HepG2 (cell line): ENCODE data around the gene SP9. TPM values are rescaled to one million over a fixed set of nuclear protein-coding genes. Genes with fewer than 3 reads are reported as not detected.
A peak's percentile ranks its signal among the peaks of the same experiment; 100 is the strongest.

Experiments
- AGO1 ChIP-seq: fragments of 200-400 bp; formaldehyde crosslinking; IDR thresholded peaks from 2 replicates; pipeline ENCODE4 v1.6.1; 2017; ENCODE audit warnings: mild to moderate bottlenecking, low read depth, low read length, moderate library complexity; ENCODE audit not compliant: poor library complexity, severe bottlenecking
- CENPBD1 ChIP-seq: sonication (generic); formaldehyde crosslinking; IDR thresholded peaks from 2 replicates; pipeline ENCODE4 v1.8.0; 2022; ENCODE audit warnings: missing genetic modification reagents, low read depth, mild to moderate bottlenecking, borderline replicate concordance
- HDAC1 ChIP-seq: sonication (generic); formaldehyde crosslinking; IDR thresholded peaks from 2 replicates; pipeline ENCODE4 v1.5.1; 2020; ENCODE audit warnings: mild to moderate bottlenecking, missing genetic modification reagents
- HNRNPLL ChIP-seq: fragments of 200-400 bp; formaldehyde crosslinking; IDR thresholded peaks from 2 replicates; pipeline ENCODE4 v1.6.1; 2017; ENCODE audit warnings: mild to moderate bottlenecking, low read depth, low read length; ENCODE audit not compliant: poor library complexity, severe bottlenecking
- KLF6 ChIP-seq: IDR thresholded peaks from 2 replicates; pipeline ENCODE4 v1.8.0; 2016; ENCODE audit warnings: missing biosample characterization, missing genetic modification reagents
- LCORL ChIP-seq, 2 experiments: fragments of 450-650 bp in 1 of 2; sonication (generic) in 1 of 2; formaldehyde crosslinking in 1 of 2; IDR thresholded peaks; 2 replicates each; pipeline versions ENCODE4 v1.5.0 to v1.6.1; 2017 to 2020; ENCODE audit warnings: antibody characterized with exemption in 1 of 2, missing genetic modification reagents in 1 of 2
- MAF1 ChIP-seq: sonication (generic); formaldehyde crosslinking; IDR thresholded peaks from 2 replicates; pipeline ENCODE4 v1.5.0; 2020; ENCODE audit warnings: missing genetic modification reagents, borderline replicate concordance
- MLXIP ChIP-seq: sonication (generic); formaldehyde crosslinking; IDR thresholded peaks from 2 replicates; pipeline ENCODE4 v1.9.0; 2021; ENCODE audit warnings: missing genetic modification reagents, borderline replicate concordance
- NFE2L1 ChIP-seq: sonication (generic); formaldehyde crosslinking; IDR thresholded peaks from 2 replicates; pipeline ENCODE4 v1.4.0; 2020; ENCODE audit warnings: missing genetic modification reagents, mild to moderate bottlenecking, borderline replicate concordance
- RARA ChIP-seq: IDR thresholded peaks from 2 replicates; pipeline ENCODE4 v1.6.1; 2016; ENCODE audit warnings: missing genetic modification reagents, missing compliant biosample characterization
- RXRB ChIP-seq: IDR thresholded peaks from 2 replicates; pipeline ENCODE4 v1.6.1; 2016; ENCODE audit warnings: borderline replicate concordance, missing genetic modification reagents, missing compliant biosample characterization
- ZNF138 ChIP-seq: sonication (generic); formaldehyde crosslinking; IDR thresholded peaks from 2 replicates; pipeline ENCODE4 v1.5.0; 2020; ENCODE audit warnings: mild to moderate bottlenecking, low read depth, missing genetic modification reagents
- ZNF501 ChIP-seq: sonication (generic); formaldehyde crosslinking; IDR thresholded peaks from 2 replicates; pipeline ENCODE4 v1.5.1; 2020; ENCODE audit warnings: mild to moderate bottlenecking, moderate library complexity, missing genetic modification reagents
- ZNF740 ChIP-seq: sonication (generic); formaldehyde crosslinking; IDR thresholded peaks from 2 replicates; pipeline ENCODE4 v1.4.0; 2020; ENCODE audit warnings: missing genetic modification reagents
- ZSCAN29 ChIP-seq: sonication (generic); formaldehyde crosslinking; conservative IDR thresholded peaks from 2 replicates; pipeline ENCODE4 v1.4.0; 2020; ENCODE audit warnings: mild to moderate bottlenecking, missing genetic modification reagents
- polyA plus RNA-seq, 8 experiments: library from polyadenylated mRNA; depleted of rRNA in 3 of 8; stranded (reverse) in 7 of 8; unstranded in 1 of 8; fragments of >200 nt; fragmentation: Illumina TruSeq in 4 of 8; extraction: Trizol in 4 of 8; gene quantifications; 2 replicates each; pipeline versions ENCODE4 v1.2.1 to v1.2.3, GENCODE V29; 2011 to 2016; ENCODE audit warnings: low read depth in 4 of 8, missing spikeins in 1 of 8, mixed read lengths in 1 of 8; ENCODE audit not compliant: insufficient read depth in 1 of 8
- total RNA-seq, 5 experiments: library from RNA; depleted of rRNA; stranded (reverse); fragments of >200 nt; fragmentation: Illumina TruSeq; extraction: Trizol; gene quantifications; 2 replicates each; pipeline ENCODE4 v1.2.3, GENCODE V29; 2016; ENCODE audit warnings: low read depth in 1 of 5
- TF ChIP-seq, protein P1 (sequence below): sonication (generic); formaldehyde crosslinking; IDR thresholded peaks from 2 replicates; pipeline ENCODE4 v1.4.0; 2020; ENCODE audit warnings: missing genetic modification reagents, borderline replicate concordance
- TF ChIP-seq, protein P2 (sequence below): sonication (generic); formaldehyde crosslinking; IDR thresholded peaks from 2 replicates; pipeline ENCODE4 v1.8.0; 2022; ENCODE audit warnings: missing genetic modification reagents, mild to moderate bottlenecking, borderline replicate concordance

The SP9 gene
- total and polyA plus RNA-seq, 2 of the 13 experiments (the other 11 are each of a cell fraction or from before 2014, with no cell fraction given), result not detected

DNA sequence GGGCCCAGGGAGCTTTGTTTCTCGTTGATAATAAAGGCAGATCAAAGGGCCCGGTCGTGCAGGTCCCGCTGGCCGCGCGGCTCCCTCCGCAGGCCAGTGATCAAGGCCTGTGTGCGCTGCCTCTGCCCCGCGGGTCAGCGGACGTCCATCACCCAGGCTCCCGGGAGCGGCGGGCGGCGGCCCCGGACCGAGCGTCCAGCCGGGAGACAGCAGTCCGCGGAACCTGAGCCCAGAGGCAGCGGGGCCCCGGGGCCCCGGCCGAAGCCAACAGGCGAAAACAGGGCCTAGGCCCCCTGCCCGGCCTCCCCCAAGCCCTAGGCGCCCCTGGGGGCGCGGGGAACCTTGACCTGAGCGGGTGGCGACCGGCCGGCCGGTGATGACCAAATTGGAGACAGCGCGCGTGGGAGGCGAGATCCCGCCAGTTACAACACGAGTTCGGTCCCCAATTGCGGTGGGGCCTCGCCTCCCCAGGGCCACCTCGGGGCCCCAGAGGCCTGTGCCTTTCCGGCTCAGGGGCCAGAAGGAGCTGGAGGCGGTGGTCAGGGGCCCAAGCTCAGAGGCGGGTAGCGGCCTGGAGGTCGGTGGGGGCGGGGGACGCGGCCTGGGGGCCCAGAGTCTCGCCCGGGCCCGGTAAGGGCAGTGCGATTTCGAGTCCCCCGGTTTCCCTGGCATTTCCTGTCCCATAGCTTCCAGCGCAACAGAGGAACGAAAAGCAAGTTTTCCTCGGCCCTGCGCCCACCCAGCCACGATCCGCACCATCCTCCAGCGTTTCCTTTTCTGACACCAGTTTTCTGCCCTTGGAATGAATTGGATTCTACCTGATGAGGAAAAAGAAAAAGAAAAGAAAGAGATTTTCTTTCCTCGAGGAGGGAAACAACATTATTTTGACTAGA lies 5.9 kb downstream of the SP9 start (continued):
- TF ChIP-seq, protein P1, sequence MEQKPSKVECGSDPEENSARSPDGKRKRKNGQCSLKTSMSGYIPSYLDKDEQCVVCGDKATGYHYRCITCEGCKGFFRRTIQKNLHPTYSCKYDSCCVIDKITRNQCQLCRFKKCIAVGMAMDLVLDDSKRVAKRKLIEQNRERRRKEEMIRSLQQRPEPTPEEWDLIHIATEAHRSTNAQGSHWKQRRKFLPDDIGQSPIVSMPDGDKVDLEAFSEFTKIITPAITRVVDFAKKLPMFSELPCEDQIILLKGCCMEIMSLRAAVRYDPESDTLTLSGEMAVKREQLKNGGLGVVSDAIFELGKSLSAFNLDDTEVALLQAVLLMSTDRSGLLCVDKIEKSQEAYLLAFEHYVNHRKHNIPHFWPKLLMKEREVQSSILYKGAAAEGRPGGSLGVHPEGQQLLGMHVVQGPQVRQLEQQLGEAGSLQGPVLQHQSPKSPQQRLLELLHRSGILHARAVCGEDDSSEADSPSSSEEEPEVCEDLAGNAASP (CRISPR knock-in tag), result no peak
- TF ChIP-seq RARA (CRISPR knock-in tag), result 0 out of 2 replicates have a peak, but pooled peaks have one; percentile 14
- no peak for TF ChIP-seq KLF6 (CRISPR knock-in tag)
- no peak for TF ChIP-seq ZNF138
- peak; percentile 28 for TF ChIP-seq AGO1
- TF ChIP-seq LCORL (IDR thresholded peaks at IDR 0.05), result no peak
- peak; percentile 79 for TF ChIP-seq LCORL (CRISPR knock-in tag; IDR thresholded peaks at IDR 0.05)
- no peak for TF ChIP-seq MAF1 (CRISPR knock-in tag)
- TF ChIP-seq ZSCAN29 (CRISPR knock-in tag), result 0 out of 2 replicates have a peak, but pooled peaks have one; percentile 38
- no peak for TF ChIP-seq MLXIP (CRISPR knock-in tag)
- TF ChIP-seq HNRNPLL, result peak; percentile 90
- TF ChIP-seq RXRB, result no peak
- 0 out of 2 replicates have a peak, but pooled peaks have one; percentile 4 for TF ChIP-seq HDAC1 (CRISPR knock-in tag)
- no peak for TF ChIP-seq ZNF740 (CRISPR knock-in tag)
- TF ChIP-seq NFE2L1 (CRISPR knock-in tag), result no peak
- TF ChIP-seq, protein P2, sequence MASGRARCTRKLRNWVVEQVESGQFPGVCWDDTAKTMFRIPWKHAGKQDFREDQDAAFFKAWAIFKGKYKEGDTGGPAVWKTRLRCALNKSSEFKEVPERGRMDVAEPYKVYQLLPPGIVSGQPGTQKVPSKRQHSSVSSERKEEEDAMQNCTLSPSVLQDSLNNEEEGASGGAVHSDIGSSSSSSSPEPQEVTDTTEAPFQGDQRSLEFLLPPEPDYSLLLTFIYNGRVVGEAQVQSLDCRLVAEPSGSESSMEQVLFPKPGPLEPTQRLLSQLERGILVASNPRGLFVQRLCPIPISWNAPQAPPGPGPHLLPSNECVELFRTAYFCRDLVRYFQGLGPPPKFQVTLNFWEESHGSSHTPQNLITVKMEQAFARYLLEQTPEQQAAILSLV (CRISPR knock-in tag), result no peak
- TF ChIP-seq ZNF501 (CRISPR knock-in tag), result no peak
- TF ChIP-seq CENPBD1 (CRISPR knock-in tag), result no peak
